GM21423 (cell line): ENCODE measurements around the gene NECTIN2.
"Not testable (repeated sequence)": the region's sequence is repeated elsewhere in the genome, so short reads cannot be mapped to it uniquely, and the experiment has no call there.

Source experiments
- ATAC-seq: cut with Tn5 transposase; IDR thresholded peaks from one replicate; pipeline ENCODE4 v1.9.1; 2021; ENCODE audit warnings: mild to moderate bottlenecking, moderate library complexity; ENCODE audit not compliant: unreplicated experiment

The NECTIN2 gene

DNA sequence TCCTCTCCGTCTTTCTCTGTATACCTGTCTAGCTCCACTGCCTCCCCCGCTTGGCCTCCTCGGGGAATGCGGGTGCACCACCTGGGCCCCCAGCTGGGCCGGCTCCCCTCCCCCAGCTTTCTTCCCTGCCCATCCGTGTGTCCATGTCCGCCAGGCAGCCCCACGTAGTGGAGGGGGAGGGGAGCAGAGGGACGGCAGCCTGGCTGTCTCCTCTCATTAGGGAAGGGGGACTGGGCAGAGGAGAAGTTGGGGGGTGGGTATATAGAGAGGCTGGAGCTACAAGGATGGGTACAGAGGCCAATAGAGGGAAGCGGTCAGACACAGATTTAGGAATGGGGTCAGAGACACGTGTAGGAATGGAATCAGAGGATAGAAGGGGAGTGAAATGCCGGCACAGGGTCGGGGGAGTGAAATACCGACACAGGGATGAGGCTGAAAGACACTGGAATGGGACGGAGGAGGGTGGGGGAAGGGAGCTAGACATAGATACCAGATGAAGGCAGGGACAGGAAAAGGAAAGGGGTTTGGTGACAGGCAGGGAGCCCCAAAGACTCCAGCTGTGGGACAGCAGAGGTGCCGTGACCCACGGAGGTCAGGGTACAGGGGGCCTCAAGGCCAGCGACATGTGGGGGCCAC, 2.8 kb downstream of the NECTIN2 start:
- no peak for ATAC-seq

DNA sequence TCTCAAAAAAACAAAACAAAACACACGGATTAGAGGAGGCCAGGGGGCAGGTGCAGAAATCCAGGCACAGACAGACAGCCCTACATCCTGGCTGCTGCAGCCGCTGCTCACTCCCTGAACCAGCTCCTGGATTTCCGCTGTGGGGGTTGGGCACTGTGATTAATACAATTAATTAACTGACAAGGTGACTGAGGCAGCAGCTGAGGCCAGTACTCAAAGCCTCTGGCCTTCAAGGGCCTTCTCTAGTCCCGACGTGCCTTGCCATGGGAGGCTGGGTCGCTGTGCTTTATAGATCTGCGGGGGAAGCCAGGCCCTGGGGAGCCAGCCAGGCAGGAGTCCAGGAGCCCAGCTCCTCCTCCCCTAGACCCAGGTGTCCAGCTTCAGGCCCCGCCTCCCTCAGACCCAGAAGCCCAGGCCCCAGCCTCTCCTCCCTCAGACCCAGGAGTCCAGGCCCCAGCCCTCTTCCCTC, 4.6 kb downstream of the NECTIN2 start:
- ATAC-seq = no peak

DNA sequence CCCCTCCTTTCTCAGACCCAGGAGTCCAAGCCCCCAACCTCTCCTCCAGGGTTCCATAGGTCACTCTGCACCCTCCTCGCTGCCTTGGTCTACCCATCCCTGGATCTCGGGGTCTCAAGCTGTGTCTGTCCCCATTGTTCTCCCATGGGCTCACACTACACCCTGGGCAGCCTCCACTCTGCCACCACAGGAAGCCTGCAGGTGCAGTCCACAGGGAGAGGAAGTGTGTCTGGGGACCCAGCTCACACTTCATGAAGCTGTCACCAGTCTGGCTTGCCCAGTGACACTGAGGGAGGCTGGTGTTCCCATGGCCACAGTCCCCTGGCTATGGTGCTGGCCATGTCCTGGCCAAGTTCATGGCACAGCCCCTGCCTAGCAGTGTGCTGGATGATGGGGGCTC, 5.3 kb downstream of the NECTIN2 start:
- ATAC-seq = no peak

DNA sequence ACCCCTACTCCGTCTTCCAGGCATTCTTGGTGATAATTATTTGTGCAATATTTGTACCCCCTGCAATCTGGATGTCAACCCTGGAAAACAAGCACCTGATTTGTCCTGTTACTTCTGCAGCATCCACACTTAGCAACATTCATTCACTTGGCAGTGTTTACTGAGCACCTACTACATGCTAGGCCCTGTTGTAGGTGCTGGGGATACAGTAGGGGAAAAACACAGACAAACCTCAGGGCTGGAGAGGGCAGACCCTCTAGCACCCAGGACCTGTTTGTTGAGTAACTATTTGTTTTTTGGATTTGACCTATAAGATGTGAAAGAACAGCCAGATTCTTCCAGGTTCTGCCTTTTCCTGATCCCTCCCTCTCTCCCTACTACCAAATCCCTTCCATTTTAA, 9.5 kb downstream of the NECTIN2 start:
- ATAC-seq = no peak

DNA sequence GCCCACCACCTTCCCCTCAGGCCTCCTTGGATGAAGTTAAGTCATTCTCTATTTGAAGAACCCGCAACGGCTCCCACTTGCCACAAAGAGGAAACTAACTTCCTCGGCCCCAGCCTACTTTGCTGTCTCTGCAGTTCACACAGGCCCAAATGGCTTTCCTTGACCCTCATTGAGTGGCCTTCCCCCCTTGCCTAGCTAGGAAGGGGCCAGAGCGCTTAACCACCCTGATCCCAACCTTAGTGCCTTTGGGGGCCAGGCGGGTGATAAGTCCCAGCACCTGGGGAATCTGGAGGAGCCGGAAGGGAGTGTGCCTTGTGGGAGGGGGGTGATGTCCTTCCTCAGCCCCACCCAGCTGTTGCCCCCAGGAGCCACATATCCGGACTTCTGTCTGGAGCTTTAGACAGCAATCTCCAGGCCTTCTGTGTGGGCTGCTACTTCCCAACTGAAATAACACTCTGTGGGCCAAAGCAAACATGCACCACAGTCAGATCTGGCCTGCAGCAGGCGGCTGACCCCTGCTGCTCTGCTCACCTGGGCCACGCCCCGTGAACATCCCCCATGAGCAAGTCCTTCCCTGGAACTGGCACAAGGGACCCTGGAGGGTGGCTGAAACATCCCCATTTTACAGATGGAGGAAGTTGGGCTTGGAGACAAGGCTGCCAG, 10.5 kb downstream of the NECTIN2 start:
- no peak for ATAC-seq

- ATAC-seq = no peak
Observed at GRCh38 chr19:44857837-44858236, 11.7 kb downstream of the NECTIN2 start.

DNA sequence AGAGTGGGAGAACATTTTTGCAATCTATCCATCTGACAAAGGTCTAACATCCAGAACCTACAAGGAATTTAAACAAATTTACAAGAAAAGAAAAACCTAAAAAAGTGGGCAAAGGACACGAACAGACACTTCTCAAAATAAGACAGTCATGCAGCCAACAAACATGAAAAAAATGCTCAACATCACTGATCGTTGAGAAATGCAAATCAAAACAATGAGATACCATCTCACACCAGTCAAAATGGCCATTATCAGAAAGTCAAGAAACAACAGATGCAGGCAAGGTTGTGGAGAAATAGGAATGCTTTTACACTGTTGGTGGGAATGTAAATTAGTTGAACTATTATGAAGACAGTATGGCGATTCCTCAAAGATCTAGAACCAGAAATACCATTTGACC, 15.5 kb downstream of the NECTIN2 start:
- ATAC-seq = not testable (repeated sequence)

DNA sequence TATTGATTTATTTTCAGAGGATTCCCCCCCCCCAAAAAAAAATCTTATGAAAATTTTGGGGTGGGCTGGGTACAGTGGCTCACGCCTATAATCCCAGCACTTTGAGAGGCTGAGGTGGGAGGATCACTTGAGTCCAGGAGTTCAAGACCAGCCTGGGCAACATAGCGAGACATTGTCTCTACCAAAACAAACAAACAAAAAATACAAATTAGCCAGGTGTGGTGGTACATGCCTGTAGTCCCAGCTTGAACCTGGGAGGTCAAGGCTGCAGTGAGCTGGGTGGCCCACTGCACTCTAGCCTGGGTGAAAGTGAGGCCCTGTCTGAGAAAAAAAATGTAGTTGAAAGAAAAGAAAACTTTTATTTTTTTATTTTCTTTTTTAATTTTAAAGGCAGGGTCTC, 17.9 kb downstream of the NECTIN2 start:
- ATAC-seq = no peak

DNA sequence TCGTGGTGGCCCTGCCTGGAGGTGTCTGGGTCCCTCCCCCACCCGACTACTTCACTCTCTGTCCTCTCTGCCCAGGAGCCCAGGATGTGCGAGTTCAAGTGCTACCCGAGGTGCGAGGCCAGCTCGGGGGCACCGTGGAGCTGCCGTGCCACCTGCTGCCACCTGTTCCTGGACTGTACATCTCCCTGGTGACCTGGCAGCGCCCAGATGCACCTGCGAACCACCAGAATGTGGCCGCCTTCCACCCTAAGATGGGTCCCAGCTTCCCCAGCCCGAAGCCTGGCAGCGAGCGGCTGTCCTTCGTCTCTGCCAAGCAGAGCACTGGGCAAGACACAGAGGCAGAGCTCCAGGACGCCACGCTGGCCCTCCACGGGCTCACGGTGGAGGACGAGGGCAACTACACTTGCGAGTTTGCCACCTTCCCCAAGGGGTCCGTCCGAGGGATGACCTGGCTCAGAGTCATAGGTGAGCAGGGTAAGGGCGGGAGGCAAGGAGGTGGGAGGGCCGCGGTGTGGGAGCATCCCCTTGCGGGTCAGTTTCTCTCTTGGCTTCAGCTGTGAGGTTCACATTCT, 19.2 kb downstream of the NECTIN2 start:
- ATAC-seq = no peak

DNA sequence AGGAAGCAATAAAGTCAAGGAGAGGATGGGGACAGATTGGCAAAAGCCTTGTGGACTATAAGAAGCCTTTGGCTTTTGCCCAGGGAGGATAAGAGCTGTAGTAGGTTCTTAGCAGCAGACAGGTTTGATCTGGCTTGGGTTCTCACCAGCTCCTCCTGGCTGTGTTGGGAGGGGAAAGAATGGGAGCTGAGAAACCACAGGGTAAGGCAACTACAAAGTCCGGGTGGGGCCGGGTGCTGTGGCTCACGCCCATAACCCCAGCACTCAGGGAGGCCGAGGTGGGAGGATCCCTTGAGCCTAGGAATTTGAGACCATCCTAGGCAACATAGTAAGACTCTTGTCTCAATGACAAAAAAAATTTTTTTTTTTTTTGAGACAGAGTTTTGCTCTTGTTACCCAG, 20.6 kb downstream of the NECTIN2 start:
- ATAC-seq = no peak

- no peak for ATAC-seq
Observed at GRCh38 chr19:44867578-44867977, 21.5 kb downstream of the NECTIN2 start.

DNA sequence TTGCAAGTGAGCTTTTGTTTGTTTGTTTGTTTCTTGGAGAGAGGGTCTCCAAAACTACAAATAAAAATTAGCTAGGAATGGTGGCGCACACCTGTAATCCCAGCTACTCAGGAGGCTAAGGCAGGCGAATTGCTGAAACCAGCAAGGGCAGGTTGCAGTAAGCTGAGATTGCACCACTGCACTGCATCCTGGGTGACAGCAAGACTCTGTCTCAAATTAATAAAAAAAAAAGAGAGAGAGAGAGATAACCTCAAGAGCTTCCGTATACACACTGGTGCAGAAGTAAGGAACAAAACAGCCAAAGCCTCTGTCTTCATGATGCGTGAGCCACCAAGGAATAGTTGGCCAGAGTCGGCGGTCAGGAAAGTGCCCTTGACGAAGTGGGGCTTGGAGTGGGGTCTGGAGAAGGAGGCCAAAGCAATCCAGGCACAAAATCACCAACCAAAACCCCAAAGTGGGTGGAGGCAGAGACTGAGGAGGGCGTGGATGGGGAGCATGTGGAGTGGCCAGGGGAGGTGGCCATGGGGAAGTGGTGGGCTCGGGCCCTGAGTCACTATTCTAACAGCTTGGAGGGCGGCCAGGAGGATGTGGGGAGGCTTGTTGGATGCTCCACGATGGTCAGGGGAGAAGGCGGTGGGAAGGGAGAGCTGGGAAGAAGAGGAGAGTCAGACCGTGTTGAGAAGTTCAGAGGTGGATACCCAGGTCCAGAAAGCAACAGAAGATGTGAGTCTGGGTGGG, 23.8 kb downstream of the NECTIN2 start:
- no peak for ATAC-seq

DNA sequence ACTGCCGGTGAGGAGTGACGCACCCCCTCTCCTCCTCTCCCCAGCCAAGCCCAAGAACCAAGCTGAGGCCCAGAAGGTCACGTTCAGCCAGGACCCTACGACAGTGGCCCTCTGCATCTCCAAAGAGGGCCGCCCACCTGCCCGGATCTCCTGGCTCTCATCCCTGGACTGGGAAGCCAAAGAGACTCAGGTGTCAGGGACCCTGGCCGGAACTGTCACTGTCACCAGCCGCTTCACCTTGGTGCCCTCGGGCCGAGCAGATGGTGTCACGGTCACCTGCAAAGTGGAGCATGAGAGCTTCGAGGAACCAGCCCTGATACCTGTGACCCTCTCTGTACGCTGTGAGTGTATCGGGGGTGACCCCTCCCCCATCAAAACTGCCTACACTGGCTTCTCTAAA, 25.7 kb downstream of the NECTIN2 start:
- ATAC-seq = no peak

DNA sequence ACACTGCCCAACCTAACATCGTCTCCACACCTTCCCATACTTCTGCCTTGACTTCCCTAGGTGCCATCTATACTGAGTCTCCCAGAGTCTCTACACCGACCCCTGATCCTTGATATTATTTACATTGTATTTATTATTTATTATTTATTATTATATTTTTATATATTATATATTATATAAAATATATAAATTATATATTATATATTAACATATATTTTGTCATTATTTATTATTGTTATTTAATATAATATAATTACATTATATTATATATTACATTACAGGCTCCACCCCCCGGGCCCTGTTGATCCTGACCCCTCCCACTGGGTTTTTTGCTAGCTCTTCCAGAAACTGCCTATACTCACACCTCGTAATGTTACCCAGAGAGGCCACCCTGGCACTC, 26.6 kb downstream of the NECTIN2 start:
- no peak for ATAC-seq

GRCh38 chr19:44874317-44874716, 28.2 kb downstream of the NECTIN2 start:
- ATAC-seq = no peak

- ATAC-seq = no peak
Observed at GRCh38 chr19:44875666-44876451, 29.8 kb downstream of the NECTIN2 start.

GRCh38 chr19:44876930-44877535, 30.9 kb downstream of the NECTIN2 start:
- ATAC-seq = no peak

- ATAC-seq = no peak
Observed at GRCh38 chr19:44878120-44878865, 32.2 kb downstream of the NECTIN2 start.

GRCh38 chr19:44879309-44880065, 33.4 kb downstream of the NECTIN2 start:
- ATAC-seq = no peak
